BLaER1 (cell line): ENCODE measurements around the gene FUS.
A peak's percentile ranks its signal among the peaks of the same experiment; 100 is the strongest.

Source experiments
- H3K27ac ChIP-seq: shearing (Covaris generic); formaldehyde crosslinking; 2 replicates; pipeline ENCODE4 v1.8.1; 2022
- H3K27me3 ChIP-seq: shearing (Covaris generic); formaldehyde crosslinking; 2 replicates; pipeline ENCODE4 v1.8.1; 2022
- H3K36me3 ChIP-seq: shearing (Covaris generic); formaldehyde crosslinking; 2 replicates; pipeline ENCODE4 v1.8.1; 2022
- H3K4me1 ChIP-seq: shearing (Covaris generic); formaldehyde crosslinking; 2 replicates; pipeline ENCODE4 v1.8.1; 2022
- H3K4me2 ChIP-seq: shearing (Covaris generic); formaldehyde crosslinking; 2 replicates; pipeline ENCODE4 v1.8.1; 2022
- H3K4me3 ChIP-seq: shearing (Covaris generic); formaldehyde crosslinking; 2 replicates; pipeline ENCODE4 v1.8.1; 2022
- H3K9ac ChIP-seq: shearing (Covaris generic); formaldehyde crosslinking; 2 replicates; pipeline ENCODE4 v1.8.1; 2022
- H3K9me3 ChIP-seq: shearing (Covaris generic); formaldehyde crosslinking; 2 replicates; pipeline ENCODE4 v1.8.1; 2022
- H4K20me1 ChIP-seq: shearing (Covaris generic); formaldehyde crosslinking; 2 replicates; pipeline ENCODE4 v1.8.1; 2022
- Cebpa-rat ChIP-seq: shearing (Covaris generic); IDR thresholded peaks from 2 replicates; pipeline ENCODE4 v1.8.1; 2022

FUS gene

GRCh38 chr16:31215287-31216162, 35.6 kb downstream of the FUS start:
- Histone ChIP-seq H3K36me3 (no peaks in the 10 kb centered on the region), H3K4me1 (peaks cover 52% of the 10 kb centered on the region), H4K20me1 (peaks cover 18% of the 10 kb centered on the region), H3K4me3 (peak overlapping the region; percentile 64), H3K9me3 (no peaks in the 10 kb centered on the region), H3K27ac (no peak overlapping the region; the same call in 1 of the 2 replicates), H3K27me3 (peaks cover 40% of the 10 kb centered on the region), H3K4me2 (peak overlapping the region; percentile 91), H3K9ac (peak overlapping the region; percentile 71; the same call in 1 of the 2 replicates)
- no peak for TF ChIP-seq Cebpa-rat

DNA sequence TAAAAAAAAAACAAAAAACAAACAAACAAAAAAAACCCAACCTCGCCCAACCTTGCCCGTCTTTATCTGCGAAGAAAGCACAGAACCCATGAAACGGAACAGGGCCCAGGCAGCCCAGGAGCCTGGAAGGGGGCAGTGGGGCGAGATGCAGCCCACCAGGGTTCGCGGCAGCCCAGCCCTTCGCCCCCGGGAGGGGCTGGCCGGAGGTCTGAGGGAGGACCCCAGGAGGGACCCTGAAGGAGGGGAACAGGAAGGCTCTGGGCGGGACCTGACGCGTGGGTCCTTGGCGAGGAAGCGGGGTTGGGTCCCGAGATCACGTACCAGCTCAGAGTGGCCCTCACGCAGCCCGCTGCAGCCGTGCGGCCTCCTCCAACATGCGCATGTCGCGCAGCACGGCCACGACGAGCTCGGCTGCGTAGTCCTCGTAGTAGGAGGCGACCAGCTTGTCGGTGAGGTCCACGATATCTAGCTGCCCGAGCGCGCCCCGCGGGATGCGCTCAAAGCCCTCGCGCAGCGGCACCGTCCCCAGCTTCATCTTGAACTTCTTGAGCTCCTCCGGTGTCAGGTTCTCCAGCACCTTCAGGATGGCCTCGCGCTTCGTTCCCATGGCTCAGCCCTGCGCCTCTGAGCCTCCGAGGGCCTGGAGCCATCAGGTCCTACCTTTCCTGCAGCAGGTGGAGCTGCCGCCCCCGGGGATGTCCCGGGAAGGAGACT, 36.6 kb downstream of the FUS start, which contains the start of gene PYDC1:
PYDC1 (minus strand) TSS at position 714 of the 714 bp plus-strand sequence; CDS start at position 607, 107 bp downstream.
- no peak within 1 kb of the TSS for H3K27ac ChIP-seq
- peaks cover 47% of the 10 kb centered on the region for H3K27me3 ChIP-seq
- no peak for TF ChIP-seq Cebpa-rat
- H3K36me3 ChIP-seq: no peaks in the 10 kb centered on the region
- H4K20me1 ChIP-seq: peaks cover 18% of the 10 kb centered on the region
- no peaks in the 10 kb centered on the region for H3K9me3 ChIP-seq
- peak within 1 kb of the TSS; percentile 91 for H3K4me2 ChIP-seq
- H3K4me1 ChIP-seq: peaks cover 49% of the 10 kb centered on the region
- H3K9ac ChIP-seq: no peak within 1 kb of the TSS
- H3K4me3 ChIP-seq: peak within 1 kb of the TSS; percentile 64; the same call in 1 of the 2 replicates

DNA sequence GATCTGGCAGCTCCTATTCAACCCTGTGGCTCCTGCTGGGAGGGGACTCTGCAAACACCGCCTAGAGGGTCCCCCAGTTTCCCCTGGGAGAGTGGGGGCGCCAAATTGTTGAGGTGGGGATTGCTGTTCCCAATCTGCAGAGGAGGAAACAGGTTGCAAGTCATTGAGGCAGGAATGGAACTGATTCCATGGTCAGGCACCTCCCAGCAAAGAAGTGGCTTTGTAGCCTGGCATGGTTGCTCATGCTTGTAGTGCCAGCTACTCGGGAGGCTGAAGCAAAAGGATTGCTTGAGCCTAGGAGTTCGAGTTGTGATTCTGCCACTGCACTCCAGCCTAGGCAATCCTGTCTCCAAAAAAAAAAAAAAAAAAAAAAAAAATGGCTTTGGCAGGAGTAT, 37.2 kb downstream of the FUS start:
- H4K20me1 ChIP-seq: peaks cover 18% of the 10 kb centered on the region
- H3K27ac ChIP-seq: no peak overlapping the region
- peaks cover 43% of the 10 kb centered on the region for H3K4me1 ChIP-seq
- no peaks in the 10 kb centered on the region for H3K9me3 ChIP-seq
- no peak overlapping the region for H3K4me3 ChIP-seq
- H3K27me3 ChIP-seq: peaks cover 47% of the 10 kb centered on the region
- no peaks in the 10 kb centered on the region for H3K36me3 ChIP-seq
- no peak overlapping the region for H3K9ac ChIP-seq
- no peak for TF ChIP-seq Cebpa-rat
- H3K4me2 ChIP-seq: peak overlapping the region; percentile 91

GRCh38 chr16:31219154-31219741, 39.3 kb downstream of the FUS start:
- Histone ChIP-seq H3K27me3 (peaks cover 46% of the 10 kb centered on the region), H3K9me3 (no peaks in the 10 kb centered on the region), H3K9ac (no peak overlapping the region), H4K20me1 (peaks cover 18% of the 10 kb centered on the region), H3K27ac (no peak overlapping the region), H3K4me3 (no peak overlapping the region), H3K4me1 (peaks cover 30% of the 10 kb centered on the region), H3K36me3 (no peaks in the 10 kb centered on the region; the same call in 1 of the 2 replicates), H3K4me2 (no peak overlapping the region)
- TF ChIP-seq Cebpa-rat: no peak

GRCh38 chr16:31221357-31222160, 41.6 kb downstream of the FUS start:
- H4K20me1 ChIP-seq: peaks cover 6% of the 10 kb centered on the region
- peaks cover 23% of the 10 kb centered on the region for H3K27me3 ChIP-seq
- peaks cover 7% of the 10 kb centered on the region for H3K4me1 ChIP-seq
- H3K9me3 ChIP-seq: no peaks in the 10 kb centered on the region
- no peak overlapping the region for H3K9ac ChIP-seq
- no peak overlapping the region for H3K4me3 ChIP-seq
- no peak for TF ChIP-seq Cebpa-rat
- H3K27ac ChIP-seq: no peak overlapping the region
- H3K36me3 ChIP-seq: no peaks in the 10 kb centered on the region; the same call in 1 of the 2 replicates
- no peak overlapping the region for H3K4me2 ChIP-seq

- Histone ChIP-seq H4K20me1 (no peaks in the 10 kb centered on the region), H3K4me3 (no peak overlapping the region), H3K9ac (no peak overlapping the region), H3K4me2 (no peak overlapping the region), H3K27me3 (peaks cover 8% of the 10 kb centered on the region; the same call in 1 of the 2 replicates), H3K36me3 (no peaks in the 10 kb centered on the region; the same call in 1 of the 2 replicates), H3K4me1 (no peaks in the 10 kb centered on the region), H3K9me3 (no peaks in the 10 kb centered on the region), H3K27ac (no peak overlapping the region)
- TF ChIP-seq Cebpa-rat: no peak
Measured at GRCh38 chr16:31223044-31223443, 43.1 kb downstream of the FUS start.

DNA sequence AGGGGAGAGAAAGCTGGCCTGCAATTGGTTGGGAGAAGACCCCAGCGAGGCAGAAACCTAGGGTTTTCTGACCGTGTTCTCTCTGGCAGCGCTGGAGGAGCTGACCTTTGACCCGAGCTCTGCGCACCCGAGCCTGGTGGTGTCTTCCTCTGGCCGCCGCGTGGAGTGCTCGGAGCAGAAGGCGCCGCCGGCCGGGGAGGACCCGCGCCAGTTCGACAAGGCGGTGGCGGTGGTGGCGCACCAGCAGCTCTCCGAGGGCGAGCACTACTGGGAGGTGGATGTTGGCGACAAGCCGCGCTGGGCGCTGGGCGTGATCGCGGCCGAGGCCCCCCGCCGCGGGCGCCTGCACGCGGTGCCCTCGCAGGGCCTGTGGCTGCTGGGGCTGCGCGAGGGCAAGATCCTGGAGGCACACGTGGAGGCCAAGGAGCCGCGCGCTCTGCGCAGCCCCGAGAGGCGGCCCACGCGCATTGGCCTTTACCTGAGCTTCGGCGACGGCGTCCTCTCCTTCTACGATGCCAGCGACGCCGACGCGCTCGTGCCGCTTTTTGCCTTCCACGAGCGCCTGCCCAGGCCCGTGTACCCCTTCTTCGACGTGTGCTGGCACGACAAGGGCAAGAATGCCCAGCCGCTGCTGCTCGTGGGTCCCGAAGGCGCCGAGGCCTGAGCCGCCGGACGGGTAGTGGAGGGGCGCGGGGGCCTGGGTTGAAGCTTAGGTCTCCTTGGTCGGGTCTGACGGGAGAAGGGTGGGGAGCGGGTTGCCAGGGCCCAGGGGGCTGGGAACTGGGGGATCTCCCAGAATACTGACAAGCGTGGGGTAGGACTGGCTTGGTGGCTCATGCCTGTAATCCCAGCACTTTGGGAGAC, 44.4 kb downstream of the FUS start:
- H3K4me2 ChIP-seq: no peak overlapping the region
- H3K4me3 ChIP-seq: no peak overlapping the region
- H4K20me1 ChIP-seq: no peaks in the 10 kb centered on the region
- no peaks in the 10 kb centered on the region for H3K9me3 ChIP-seq
- no peaks in the 10 kb centered on the region for H3K4me1 ChIP-seq
- no peak overlapping the region for H3K9ac ChIP-seq
- no peaks in the 10 kb centered on the region; the same call in 1 of the 2 replicates for H3K36me3 ChIP-seq
- no peak for TF ChIP-seq Cebpa-rat
- H3K27ac ChIP-seq: no peak overlapping the region
- 0 out of 2 replicates have a peak, but pooled peaks cover 8% of the 10 kb centered on the region for H3K27me3 ChIP-seq

DNA sequence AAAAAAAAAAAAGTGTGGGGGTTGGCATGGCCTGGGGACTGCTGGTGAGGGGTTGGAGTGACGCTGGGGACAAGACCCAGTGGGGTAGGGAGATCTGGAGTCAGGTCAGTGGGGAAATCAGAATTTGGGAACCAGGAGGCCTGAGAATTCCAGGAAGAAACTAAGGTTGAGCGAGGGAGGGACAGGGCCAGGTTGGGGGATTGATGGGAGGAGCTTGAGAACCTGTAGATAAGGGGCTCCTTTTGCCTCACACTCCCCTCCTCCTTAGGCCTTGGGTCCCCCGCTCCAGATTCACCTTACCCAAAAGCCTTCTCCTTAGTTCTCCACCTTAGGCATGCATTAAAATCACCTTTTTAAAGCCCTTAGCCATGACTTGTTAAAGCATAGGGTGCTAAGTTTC, 45.3 kb downstream of the FUS start:
- Histone ChIP-seq H3K36me3 (no peaks in the 10 kb centered on the region; the same call in 1 of the 2 replicates), H3K27me3 (0 out of 2 replicates have a peak, but pooled peaks cover 8% of the 10 kb centered on the region), H3K27ac (no peak overlapping the region), H3K9me3 (no peaks in the 10 kb centered on the region), H3K4me3 (no peak overlapping the region), H3K4me1 (no peaks in the 10 kb centered on the region), H3K4me2 (no peak overlapping the region), H3K9ac (no peak overlapping the region), H4K20me1 (no peaks in the 10 kb centered on the region)
- TF ChIP-seq Cebpa-rat: no peak
